GM06990 (cell line): ENCODE measurements around the gene MRPL1.

ENCODE experiments used
- DNase-seq: peaks from one replicate; pipeline ENCODE4 v3.0.0-alpha.2; 2011; ENCODE audit not compliant: insufficient read length; ENCODE audit errors: extremely low read depth
- H3K27me3 ChIP-seq: replicated peaks from 2 replicates; pipeline ENCODE4 v1.6.0; 2011; ENCODE audit warnings: low read length; ENCODE audit not compliant: control insufficient read depth, insufficient read depth
- H3K36me3 ChIP-seq: 2 replicates; pipeline ENCODE4 v1.5.1; 2011; ENCODE audit warnings: low read length; ENCODE audit not compliant: control insufficient read depth, insufficient read depth
- H3K4me3 ChIP-seq: replicated peaks from 2 replicates; pipeline ENCODE4 v1.5.1; 2011; ENCODE audit warnings: low read depth, mild to moderate bottlenecking, control low read depth, low read length
- TF ChIP-seq, protein P1 (sequence below): IDR thresholded peaks from 2 replicates; pipeline ENCODE4 v1.5.1; 2011; ENCODE audit warnings: low read length, control low read depth, mild to moderate bottlenecking, inconsistent platforms; ENCODE audit not compliant: insufficient read depth, poor library complexity, severe bottlenecking

The MRPL1 gene

DNA sequence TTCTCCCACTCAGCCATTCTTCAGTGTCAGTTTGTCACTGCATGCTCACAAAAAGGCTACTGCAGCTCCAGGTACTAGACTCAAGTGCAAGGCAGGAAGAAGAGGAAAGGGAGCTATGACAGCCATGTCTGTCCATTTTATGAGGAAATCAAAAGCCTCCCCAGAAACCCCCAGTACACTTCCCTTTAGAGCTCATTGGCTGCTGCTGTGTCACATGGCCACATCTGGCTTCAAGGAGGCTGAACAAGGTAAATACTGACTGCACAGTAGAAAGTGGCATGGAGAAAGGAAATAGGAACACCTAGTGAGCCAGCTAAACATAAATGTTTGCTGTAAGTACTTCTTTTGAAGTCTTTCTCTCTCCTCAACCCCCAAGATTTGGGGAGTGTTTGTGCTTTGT lies 127.3 kb downstream of the MRPL1 start:
- no peak overlapping the region for H3K4me3 ChIP-seq
- no peak for DNase-seq
- H3K36me3 ChIP-seq = no peaks in the 10 kb centered on the region
- TF ChIP-seq, protein P1, sequence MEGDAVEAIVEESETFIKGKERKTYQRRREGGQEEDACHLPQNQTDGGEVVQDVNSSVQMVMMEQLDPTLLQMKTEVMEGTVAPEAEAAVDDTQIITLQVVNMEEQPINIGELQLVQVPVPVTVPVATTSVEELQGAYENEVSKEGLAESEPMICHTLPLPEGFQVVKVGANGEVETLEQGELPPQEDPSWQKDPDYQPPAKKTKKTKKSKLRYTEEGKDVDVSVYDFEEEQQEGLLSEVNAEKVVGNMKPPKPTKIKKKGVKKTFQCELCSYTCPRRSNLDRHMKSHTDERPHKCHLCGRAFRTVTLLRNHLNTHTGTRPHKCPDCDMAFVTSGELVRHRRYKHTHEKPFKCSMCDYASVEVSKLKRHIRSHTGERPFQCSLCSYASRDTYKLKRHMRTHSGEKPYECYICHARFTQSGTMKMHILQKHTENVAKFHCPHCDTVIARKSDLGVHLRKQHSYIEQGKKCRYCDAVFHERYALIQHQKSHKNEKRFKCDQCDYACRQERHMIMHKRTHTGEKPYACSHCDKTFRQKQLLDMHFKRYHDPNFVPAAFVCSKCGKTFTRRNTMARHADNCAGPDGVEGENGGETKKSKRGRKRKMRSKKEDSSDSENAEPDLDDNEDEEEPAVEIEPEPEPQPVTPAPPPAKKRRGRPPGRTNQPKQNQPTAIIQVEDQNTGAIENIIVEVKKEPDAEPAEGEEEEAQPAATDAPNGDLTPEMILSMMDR = no peak
- no peaks in the 10 kb centered on the region; the same call in 1 of the 2 replicates for H3K27me3 ChIP-seq

DNA sequence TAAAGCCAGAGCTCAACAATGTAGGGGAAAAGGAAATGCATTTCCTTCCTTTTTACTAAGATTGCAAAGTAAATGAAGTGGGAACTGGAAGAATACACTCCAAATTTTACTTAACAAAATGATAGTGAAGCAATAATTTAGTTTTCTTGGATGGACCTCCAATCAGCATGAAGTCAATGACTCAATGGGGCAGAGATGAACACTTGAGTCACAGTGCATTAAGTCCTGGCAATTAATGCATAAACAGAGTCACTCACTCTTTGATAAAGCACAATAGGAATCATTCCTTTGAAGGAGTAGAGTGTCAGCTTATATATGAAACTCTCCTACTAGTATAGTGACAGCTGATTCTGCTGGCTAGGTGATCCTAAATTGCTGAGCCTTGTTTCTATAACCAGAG lies 127.8 kb downstream of the MRPL1 start:
- no peaks in the 10 kb centered on the region for H3K36me3 ChIP-seq
- TF ChIP-seq, protein P1 = no peak
- no peak for DNase-seq
- no peaks in the 10 kb centered on the region; the same call in 1 of the 2 replicates for H3K27me3 ChIP-seq
- H3K4me3 ChIP-seq = no peak overlapping the region

DNA sequence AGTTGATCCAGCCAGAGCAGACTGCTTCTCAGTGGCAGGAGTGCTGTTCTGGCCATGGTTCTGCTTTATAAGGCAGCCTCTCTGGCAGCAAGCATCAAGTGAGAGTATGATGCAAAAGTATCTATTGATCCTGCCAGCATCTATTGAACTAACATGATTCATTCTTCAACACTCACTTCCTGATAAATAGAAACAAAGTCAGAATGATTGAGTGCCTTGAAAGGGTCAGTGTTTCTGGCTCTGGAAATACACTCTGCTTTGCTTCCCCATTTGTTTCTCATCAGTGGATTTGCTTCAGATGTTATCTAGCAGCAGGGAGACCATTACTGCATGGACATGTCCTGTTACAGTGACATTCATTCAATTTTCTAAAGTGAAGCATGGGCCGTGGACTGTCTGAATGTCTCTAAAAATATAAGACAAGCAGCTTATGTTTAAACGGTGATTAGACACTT lies 128.3 kb downstream of the MRPL1 start:
- Histone ChIP-seq H3K36me3 (no peaks in the 10 kb centered on the region), H3K4me3 (no peak overlapping the region), H3K27me3 (no peaks in the 10 kb centered on the region; the same call in 1 of the 2 replicates)
- TF ChIP-seq, protein P1 = no peak
- no peak for DNase-seq

DNA sequence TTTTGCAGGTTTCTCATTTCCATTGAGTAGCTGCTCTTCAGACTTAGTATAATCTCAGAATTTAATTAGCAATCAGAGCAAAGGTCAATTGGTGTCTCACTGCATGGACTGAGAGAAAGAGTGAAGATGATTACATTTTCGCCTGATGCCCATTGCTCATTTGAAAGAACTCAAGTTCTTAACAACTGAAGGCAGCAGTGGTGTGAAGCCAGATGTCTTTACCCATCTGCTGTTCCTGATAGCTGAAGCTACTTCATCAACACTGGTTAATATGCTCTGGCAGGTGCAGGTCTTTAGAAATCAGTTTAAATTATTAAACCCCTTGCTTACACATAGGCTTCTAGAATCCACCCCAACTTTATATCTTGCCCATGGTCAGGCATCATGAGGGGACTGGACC lies 130.0 kb downstream of the MRPL1 start:
- no peak for DNase-seq
- no peak overlapping the region for H3K4me3 ChIP-seq
- TF ChIP-seq, protein P1 = no peak
- no peaks in the 10 kb centered on the region for H3K36me3 ChIP-seq
- no peaks in the 10 kb centered on the region; the same call in none of the 2 replicates for H3K27me3 ChIP-seq

DNA sequence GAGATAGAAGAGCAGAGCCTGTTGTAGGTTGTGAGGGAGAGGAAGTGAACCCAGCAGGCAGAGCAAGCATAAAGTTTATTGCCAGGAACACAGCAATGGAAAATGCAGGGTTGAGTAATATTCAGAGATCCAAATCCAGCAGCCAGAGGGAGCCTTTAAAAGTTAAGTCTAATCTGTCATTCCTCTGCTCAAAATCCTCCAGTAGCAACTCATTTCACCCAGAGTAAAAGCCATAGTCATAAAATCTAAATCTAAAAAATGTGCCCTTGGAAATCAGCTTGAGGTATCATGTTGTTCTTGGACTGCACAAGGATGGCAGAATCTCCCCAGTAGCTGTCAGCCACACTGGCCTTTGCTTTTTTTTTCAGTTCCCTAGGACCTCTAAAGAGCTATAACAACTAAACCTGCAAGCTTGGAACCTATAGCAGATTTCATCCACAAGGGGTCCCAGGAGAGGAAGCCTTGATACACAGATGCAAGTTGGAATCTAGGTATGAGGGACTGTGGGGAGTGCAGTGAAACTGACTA lies 131.6 kb downstream of the MRPL1 start:
- Histone ChIP-seq H3K27me3 (no peaks in the 10 kb centered on the region; the same call in none of the 2 replicates), H3K36me3 (no peaks in the 10 kb centered on the region), H3K4me3 (no peak overlapping the region)
- TF ChIP-seq, protein P1 = peak; percentile 42
- no peak for DNase-seq

DNA sequence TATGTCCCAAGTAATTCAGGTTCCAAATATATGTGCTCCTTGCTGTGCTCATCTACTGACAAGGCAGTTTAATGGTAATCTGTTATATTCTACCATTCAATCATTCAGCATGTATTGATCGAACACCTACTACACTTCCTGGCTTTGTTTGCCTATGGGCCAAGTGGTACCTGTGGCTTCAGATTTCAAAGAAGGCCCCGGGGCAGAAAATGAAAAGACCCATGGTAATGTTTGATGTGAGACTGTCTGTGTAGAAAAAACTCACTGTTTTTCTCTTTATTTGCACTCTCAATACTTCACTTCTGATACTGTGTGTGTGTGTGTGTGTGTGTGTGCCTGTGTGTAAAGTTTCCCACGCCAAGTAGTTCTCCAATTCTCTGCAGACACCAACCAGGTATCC lies 133.4 kb downstream of the MRPL1 start:
- no peak for DNase-seq
- no peak overlapping the region for H3K4me3 ChIP-seq
- H3K27me3 ChIP-seq = no peaks in the 10 kb centered on the region; the same call in none of the 2 replicates
- no peaks in the 10 kb centered on the region for H3K36me3 ChIP-seq
- TF ChIP-seq, protein P1 = no peak
